Lower lobe of right lung (tissue), 2 donors: ENCODE results near the gene CD247. TPM values are rescaled to one million over a fixed set of nuclear protein-coding genes. Genes with fewer than 3 reads are reported as not detected.

Experiments
- ATAC-seq, 2 donors: fragments of 200-7000 bp; cut with Tn5 transposase; one replicate each; pipeline ENCODE4 v1.9.1; 2020 to 2022; ENCODE audit warnings: mild to moderate bottlenecking in 2 of 2, moderate library complexity in 2 of 2
- DNase-seq: peaks from one replicate; pipeline ENCODE4 v3.0.0-alpha.2; 2020
- H3K27ac ChIP-seq: fragments of 200-600 bp; one replicate; pipeline ENCODE4 v1.8.0; 2022
- H3K27me3 ChIP-seq: fragments of 200-600 bp; one replicate; pipeline ENCODE4 v1.8.0; 2022; ENCODE audit warnings: low read depth
- H3K36me3 ChIP-seq: fragments of 200-600 bp; one replicate; pipeline ENCODE4 v1.8.0; 2022; ENCODE audit warnings: mild to moderate bottlenecking
- H3K4me1 ChIP-seq: fragments of 200-600 bp; one replicate; pipeline ENCODE4 v1.8.0; 2022
- H3K4me3 ChIP-seq: fragments of 200-600 bp; one replicate; pipeline ENCODE4 v1.8.0; 2022; ENCODE audit warnings: mild to moderate bottlenecking
- H3K9me3 ChIP-seq: fragments of 200-600 bp; one replicate; pipeline ENCODE4 v1.8.0; 2022
- CTCF ChIP-seq: fragments of 200-600 bp; IDR thresholded peaks from one replicate; pipeline ENCODE4 v1.8.0; 2022; ENCODE audit warnings: antibody characterized with exemption, mild to moderate bottlenecking
- intact Hi-C: fragments of 100-400 bp; cut with DNase I; formaldehyde crosslinking; loops from one replicate; pipeline ENCODE4 v1.11.0; 2022
- total RNA-seq: library from RNA; stranded (reverse); fragmentation: NEBNext Ultra II Directional; extraction: Animal tissue kit (Norgen Biotek cat#: 25700); gene quantifications from one replicate; pipeline ENCODE4 v1.2.1, GENCODE V29; 2021
- donor health status: DM: no; HTN: yes; CAD: no; lungs with severe emphysema.

The CD247 gene
- total RNA-seq, 1 donor from 2014 or later: 8.7 TPM

- Histone ChIP-seq H3K36me3 (no peaks in the 10 kb centered on the region), H3K4me3 (no peak overlapping the region), H3K9me3 (no peaks in the 10 kb centered on the region), H3K4me1 (peaks cover 9% of the 10 kb centered on the region), H3K27me3 (no peaks in the 10 kb centered on the region), H3K27ac (no peak overlapping the region)
- no peak for DNase-seq
- TF ChIP-seq CTCF: no peak
- no peak for ATAC-seq
- intact Hi-C loops: no loop called here
Observed at GRCh38 chr1:167489571-167490340, 28.6 kb downstream of the CD247 start.

- Histone ChIP-seq H3K27ac (no peak overlapping the region), H3K27me3 (no peaks in the 10 kb centered on the region), H3K4me1 (peaks cover 9% of the 10 kb centered on the region), H3K36me3 (no peaks in the 10 kb centered on the region), H3K4me3 (no peak overlapping the region), H3K9me3 (no peaks in the 10 kb centered on the region)
- ATAC-seq: peak; percentile 47 to 57
- intact Hi-C loops: no loop called here
- DNase-seq: no peak
- no peak for TF ChIP-seq CTCF
Observed at GRCh38 chr1:167488786-167489185, 29.5 kb downstream of the CD247 start.

- no peaks in the 10 kb centered on the region for H3K9me3 ChIP-seq
- ATAC-seq (no peak), DNase-seq (no peak)
- no peak for TF ChIP-seq CTCF
- no peak overlapping the region for H3K4me3 ChIP-seq
- intact Hi-C loops: no loop called here
- H3K36me3 ChIP-seq: no peaks in the 10 kb centered on the region
- no peak overlapping the region for H3K27ac ChIP-seq
- peaks cover 8% of the 10 kb centered on the region for H3K4me1 ChIP-seq
- H3K27me3 ChIP-seq: no peaks in the 10 kb centered on the region
Observed at GRCh38 chr1:167487614-167488013, 30.7 kb downstream of the CD247 start.

- intact Hi-C loops: no loop called here
- TF ChIP-seq CTCF: no peak
- DNase-seq (no peak), ATAC-seq (no peak)
- peak overlapping the region; percentile 18 for H3K27ac ChIP-seq
- H3K4me1 ChIP-seq: no peaks in the 10 kb centered on the region
- no peaks in the 10 kb centered on the region for H3K9me3 ChIP-seq
- H3K27me3 ChIP-seq: no peaks in the 10 kb centered on the region
- H3K36me3 ChIP-seq: no peaks in the 10 kb centered on the region
- H3K4me3 ChIP-seq: no peak overlapping the region
Observed at GRCh38 chr1:167486090-167486824, 32.1 kb downstream of the CD247 start.

- no peak overlapping the region for H3K27ac ChIP-seq
- no peak for DNase-seq
- TF ChIP-seq CTCF: no peak
- ATAC-seq: no peak
- intact Hi-C loops: no loop called here
- H3K4me3 ChIP-seq: no peak overlapping the region
- no peaks in the 10 kb centered on the region for H3K9me3 ChIP-seq
- H3K36me3 ChIP-seq: no peaks in the 10 kb centered on the region
- no peaks in the 10 kb centered on the region for H3K4me1 ChIP-seq
- no peaks in the 10 kb centered on the region for H3K27me3 ChIP-seq
Observed at GRCh38 chr1:167484726-167485502, 33.4 kb downstream of the CD247 start.
